HG03342 (cell line): Measurements from ENCODE around the gene PNLIP.
A peak's percentile ranks its signal among the peaks of the same experiment; 100 is the strongest.

ENCODE experiments used
- ATAC-seq: cut with Tn5 transposase; IDR thresholded peaks from one replicate; pipeline ENCODE4 v1.9.1; 2021; ENCODE audit warnings: mild to moderate bottlenecking, moderate library complexity; ENCODE audit not compliant: unreplicated experiment

The PNLIP gene

DNA sequence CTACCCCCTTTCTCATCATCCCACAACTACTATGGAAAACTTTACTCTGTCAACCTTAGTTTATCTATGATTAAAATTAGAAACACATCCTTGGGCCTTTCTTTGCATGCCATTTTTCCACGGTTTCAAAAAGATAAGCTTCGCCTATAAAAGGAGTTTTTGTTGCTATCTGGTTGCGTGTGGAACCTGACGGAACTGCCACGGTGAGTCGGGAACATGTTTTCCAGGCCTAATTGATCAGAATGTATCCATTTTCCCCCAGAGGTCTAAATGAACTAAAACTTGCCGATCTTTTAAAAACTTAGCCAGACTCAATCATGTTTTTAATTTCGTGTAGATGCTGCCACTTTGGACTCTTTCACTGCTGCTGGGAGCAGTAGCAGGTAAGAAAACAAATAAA is at the start of gene PNLIP:
PNLIP (plus strand) TSS at position 176 of the 400 bp plus-strand sequence; CDS start at position 338, 162 bp downstream.
- no peak for ATAC-seq

DNA sequence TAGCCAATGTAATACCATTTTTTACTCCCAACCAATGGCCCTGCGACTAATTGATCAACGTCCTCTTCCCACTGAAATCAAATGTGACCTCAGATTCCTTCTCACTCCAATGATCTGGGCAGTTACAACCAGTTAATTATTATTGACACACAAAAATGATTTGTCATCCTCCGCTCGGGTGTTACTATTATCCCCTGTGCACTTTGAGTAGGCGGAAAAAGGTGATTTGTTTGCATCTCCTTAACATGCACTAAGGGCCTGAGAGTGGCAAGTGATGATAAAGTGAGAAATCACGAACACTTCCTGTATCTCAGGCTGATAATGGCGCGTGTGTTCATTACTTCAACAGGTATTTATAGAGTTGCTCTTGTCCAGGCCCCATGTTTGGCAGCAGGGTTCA is 40.9 kb upstream of the PNLIP start:
- ATAC-seq = no peak

DNA sequence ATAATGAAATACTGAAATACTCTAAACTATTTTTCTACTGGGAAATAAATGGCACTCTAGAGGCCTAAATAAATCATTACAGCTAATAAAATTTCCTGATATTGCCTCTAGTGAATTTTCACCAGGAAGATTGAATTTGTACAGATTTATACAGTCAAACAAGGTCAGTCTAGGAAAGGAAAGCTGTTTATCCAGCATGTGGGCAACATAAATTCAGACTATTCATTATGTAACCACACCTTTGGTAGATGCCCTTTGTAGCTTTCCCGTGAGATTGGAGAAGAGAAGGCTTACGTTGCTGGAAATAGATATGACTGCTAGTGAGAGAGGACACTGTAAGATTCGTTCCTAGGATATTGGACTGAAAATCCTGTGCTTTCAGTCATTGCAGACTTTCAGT is 35.2 kb upstream of the PNLIP start:
- ATAC-seq = no peak

DNA sequence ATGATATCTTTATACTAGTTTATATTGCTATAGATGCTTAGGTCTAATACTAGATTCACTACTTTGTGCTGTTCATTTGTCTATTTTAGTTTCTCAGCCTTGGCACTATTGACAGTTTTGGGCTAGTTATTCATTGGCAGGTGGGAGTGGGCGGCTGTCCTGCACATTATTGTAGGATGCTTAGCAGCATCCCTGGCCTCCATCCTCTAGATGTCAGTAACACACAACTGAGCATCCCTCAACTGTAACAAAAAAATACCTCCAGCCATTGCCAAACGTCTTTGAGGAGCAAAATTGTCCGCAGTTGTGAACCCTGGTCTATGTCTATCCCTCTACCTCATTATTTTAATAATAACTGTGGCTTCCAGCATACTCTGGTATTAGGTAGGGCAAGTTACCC is 34.4 kb upstream of the PNLIP start:
- ATAC-seq = no peak

DNA sequence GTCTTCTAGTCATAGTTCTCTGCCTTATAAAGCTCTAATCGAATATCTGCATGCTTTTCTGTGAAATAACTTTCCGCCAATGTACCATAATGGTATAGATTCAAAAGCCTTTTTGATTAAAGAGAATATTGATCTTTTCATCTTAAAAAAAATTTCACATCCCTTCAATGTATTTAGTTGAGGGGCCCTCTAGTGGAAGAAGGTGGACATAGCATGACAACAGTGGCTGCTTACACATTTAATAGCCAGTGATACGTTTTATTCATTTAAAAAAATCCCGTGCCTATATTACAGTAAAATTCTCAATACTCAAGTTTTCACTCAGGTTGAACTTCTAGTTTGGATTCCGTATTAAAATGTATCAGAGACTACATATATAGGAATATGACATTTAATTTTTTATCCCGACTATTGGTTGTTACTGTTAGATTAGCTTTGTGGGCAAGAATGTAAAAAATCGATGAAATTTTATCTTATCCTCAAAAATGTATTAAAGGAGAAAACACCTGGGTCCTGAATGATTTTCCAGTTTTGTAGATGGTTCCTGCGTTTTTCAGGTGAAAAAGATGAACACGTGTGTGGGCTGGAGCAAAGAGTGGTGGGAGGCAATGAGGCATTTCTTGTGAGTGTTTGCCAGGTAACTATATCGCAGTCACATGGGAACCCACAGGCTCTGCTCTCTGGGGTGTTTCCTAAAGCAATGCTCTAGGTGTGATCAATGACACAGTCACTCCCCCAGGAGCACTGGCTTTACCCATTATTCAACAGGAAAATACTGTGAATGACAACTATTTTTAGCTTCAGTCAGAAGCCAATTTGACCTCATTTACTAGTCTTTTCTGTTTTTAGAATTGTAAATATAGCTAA is 24.1 kb upstream of the PNLIP start:
- peak; percentile 83 for ATAC-seq

DNA sequence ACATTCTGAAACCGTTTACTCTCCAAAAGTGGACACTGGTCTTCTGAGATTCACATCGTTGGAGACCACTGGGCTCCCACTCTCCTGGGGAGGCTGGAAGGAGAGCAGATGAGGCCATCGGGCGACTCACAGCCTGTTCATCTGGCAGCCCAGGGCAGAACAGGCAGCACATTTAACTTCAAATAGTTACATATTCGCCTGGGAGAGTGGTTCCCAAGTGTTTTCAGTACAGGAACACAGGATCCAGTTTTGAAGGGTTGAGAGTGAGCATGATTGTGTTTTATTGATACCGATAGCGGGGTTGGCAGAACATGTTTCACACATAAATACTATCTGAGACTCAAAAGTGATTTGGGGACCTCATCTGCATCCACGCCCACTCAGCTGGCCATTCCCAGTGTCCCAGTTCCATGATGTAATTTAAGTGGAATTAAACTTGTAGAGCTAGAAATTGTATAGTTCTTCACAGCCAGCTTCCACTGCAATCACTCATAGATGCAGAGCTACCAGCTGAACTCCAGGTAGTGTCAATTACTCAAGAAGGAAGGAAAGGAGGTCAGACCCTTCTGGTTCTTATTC is 22.8 kb upstream of the PNLIP start:
- ATAC-seq = no peak

DNA sequence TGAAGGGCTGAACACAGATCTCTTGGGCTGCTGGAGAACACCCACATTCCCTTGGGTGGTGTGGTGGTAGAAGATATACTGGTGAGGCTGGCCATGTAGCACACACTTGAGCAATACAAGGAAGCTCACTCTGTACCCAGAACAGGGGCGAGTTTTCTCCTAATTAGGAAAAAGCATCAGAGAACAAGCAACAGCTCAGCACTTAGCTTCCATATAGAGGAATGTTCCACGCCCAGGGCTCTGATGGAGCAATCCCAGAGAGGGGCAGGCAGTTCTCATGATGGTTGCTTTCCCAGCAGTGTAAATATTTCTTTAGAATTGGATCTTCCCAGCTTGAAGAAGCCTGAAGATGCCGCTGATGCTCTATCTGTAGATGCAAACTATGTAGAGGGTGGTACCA is 21.0 kb upstream of the PNLIP start:
- ATAC-seq = no peak

DNA sequence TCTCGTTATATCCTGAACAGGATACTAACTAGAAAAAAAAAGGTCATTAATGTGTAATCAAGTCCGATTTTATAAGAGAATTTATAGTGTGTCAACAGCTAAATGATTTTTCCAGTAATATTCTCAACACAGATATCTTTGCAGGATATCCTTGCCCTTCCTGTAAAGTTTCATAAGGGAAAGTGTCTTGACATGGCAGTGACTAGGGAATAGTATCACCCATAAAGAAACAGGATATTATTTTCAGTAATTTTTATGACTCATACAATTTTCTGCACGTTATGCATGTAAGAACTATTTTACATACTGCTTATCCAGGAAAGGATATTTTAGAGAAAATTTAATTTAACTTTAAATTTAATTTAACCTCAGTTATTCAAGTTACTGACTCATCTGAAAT is 19.5 kb upstream of the PNLIP start:
- ATAC-seq = no peak

DNA sequence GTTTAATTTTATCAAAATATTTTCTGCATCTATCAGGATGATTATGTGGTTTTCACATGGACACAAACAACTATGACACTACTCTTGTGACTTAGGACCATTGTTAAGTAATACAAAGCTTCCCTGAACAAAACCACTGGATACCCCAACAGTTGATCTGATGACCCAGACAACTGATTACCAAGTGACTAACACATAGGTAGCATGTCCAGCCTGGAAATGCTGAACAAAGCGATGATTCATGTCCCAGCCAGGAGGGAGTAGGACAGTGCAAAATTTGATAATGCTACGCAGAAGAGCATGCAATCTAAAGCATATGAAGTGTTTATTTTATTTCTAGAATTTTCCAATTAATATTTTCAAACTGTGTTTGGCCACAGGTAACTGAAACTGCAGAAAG is 8.9 kb upstream of the PNLIP start:
- no peak for ATAC-seq

DNA sequence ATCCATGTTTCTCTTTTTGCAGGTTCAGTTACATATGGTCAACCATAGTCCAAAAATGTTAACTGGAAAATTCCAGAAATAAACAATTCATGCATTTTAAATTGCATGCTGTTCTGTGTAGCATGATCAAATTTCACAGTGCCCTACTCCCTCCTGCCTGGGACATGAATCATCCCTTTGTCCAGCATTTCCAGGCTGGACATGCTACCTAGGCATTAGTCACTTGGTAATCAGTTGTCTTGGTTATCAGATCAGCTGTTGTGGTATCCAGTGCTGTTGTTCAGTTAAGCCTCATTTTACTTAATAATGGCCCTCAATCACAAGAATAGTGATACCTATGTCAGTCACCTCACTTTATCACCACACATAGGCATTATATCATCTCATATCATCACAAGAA is 7.3 kb upstream of the PNLIP start:
- ATAC-seq = no peak

DNA sequence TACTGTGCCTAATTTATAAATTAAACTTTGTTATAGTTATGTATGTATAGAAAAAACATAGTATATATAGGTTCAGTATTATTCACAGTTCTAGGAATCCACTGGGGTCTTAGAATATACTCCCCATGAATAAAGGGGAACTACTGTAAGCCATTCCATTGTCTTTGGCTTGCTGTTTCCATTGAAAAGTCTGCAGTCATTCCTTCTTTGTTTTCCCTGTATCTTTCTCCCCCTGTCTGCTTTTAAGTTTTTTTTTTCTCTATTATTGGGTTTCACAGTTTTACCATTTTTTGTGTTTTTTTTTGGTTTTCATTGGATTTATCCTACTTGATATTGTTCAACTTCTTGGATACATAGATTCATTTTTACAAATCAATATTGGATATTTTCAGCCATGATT is 6.7 kb upstream of the PNLIP start:
- no peak for ATAC-seq

DNA sequence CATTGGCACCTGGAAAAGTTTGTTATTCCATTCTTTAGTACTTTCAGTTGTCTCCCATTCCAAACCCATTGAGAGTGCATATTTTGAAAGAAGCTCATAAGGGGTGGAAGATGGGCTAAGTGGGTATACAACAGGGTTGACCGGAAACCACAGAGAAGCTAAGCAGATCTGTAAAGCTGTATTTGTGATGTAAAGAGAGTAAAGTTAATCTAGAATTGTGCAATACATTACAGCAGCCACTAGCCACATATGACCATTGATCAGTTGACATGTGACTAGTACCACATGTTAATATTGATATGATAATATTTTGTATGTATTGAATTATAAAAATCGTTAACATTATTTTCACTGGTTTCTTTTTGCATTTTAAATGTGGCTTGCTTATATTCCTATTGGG is 4.9 kb upstream of the PNLIP start:
- ATAC-seq = no peak

DNA sequence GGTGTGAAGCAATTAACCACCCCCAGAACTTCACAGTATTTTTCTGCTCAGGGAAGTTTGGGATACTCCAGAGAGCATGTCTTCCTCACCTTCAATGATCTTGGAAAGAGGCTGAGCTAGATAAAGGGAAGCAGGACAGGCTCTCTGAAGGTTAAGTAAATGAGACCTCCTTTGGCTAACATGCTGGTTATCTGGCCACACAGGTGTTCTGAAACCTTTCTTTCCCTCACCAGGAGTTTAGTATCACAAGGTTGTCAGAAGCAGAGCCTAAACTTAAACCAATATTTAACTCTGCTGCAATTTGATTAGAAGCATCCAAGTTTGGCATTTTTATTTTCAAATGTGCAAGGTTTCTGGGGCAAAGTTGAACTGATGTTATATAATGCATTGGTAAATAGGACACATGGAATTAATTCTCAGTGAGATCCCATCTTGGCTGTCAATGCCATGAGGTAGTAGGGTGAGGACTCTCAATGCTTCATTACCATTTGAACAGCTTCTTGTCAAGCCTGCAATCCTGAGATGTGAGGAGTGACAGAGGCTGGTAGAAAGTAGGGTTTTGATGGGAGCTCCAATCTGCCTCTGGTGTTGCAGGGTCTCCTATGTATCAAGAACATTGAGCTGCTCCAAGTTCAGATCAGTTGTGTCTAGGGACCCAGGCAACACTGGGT is 3.6 kb upstream of the PNLIP start:
- ATAC-seq = no peak

DNA sequence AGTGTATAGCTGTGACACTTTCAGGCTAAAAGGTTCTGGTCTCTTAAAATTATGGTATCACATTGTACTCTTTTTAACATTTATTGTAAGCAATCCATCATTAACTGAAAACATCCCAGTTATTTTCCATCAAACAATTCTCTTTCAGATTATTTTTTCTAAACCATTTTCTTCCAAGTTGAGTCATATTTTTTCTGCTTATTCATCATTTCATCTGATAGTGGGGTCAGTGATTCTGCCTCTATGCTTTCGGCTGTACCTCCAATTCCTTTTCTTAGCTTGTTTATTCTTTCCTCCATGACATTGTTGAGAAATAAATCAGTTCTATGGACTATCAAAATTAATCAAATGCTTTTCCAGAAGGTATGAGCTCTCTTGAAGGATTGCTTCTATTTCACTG is 609 bp upstream of the PNLIP start:
- no peak for ATAC-seq

DNA sequence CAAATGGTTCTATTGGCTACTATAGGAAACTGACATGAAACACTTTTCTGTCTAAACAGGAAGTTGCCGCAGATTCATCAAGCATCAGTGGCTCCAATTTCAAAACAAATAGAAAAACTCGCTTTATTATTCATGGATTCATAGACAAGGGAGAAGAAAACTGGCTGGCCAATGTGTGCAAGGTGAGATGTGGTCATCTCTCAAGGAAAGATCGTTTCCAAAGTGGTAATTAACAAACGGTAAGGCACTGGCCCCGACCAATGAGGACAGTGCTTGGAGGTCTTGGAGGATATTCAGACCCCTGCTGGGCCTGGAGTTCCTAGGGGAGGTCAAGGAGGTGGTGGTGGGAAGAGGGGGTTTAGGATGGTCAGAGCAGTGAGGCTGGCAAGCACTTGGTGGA is 2.6 kb downstream of the PNLIP start:
- ATAC-seq = no peak

DNA sequence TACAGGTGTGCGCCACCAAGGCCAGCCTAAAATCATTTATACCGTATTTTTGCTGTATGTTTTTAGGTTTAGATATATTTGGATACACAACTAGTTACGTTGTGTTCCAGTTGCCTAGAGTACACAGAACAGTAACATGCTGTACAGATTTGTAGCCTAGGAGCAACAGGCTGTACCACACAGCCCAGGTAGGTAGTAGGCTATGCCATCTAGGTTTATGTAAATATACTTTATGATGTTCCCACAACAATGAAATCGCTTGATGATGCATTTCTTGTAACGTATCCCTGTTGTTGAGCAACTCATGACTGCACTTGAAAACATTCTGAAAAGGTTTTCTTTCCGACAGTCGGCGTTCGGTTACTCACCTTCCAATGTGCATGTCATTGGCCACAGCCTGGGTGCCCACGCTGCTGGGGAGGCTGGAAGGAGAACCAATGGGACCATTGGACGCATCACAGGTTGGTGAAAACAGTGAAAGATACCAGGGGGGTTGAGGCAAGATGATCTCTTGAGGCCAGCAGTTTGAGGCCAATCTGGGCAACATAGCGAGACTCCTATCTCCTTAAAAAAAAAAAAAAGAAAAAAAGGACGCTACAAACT is 7.7 kb downstream of the PNLIP start:
- ATAC-seq = no peak

DNA sequence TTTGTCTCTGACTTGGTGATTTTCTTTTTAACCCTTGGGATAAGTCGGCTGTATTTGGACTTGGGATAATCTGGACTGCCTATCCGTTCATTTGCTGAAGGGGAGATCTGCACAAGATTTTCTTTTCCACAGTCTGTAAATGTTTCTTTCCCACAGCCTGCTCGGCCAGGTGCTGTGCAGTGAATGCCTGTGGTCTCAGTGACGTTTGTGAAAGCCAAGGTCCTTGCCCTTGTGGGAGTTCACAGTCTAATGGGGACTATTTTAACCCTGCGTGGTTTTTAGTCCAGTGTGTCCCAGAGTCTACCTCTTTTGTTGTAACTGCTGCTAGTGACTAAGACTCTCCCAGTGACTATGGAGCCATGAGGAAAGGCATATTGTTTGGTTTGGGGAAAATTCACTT is 8.9 kb downstream of the PNLIP start:
- no peak for ATAC-seq

DNA sequence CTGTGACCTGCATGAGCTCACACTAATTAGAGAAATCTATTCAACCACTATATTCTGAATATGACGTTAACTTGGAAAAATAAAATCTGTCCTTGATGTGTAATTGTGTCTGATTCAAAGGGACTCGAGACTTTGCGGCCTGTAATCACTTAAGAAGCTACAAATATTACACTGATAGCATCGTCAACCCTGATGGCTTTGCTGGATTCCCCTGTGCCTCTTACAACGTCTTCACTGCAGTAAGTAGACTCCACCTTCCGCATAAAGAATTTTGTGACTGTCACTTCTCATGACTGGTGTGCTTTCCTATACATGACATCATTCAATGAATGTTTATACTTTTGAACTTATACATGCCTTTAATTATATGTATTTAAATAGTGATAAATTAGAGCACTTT is 10.1 kb downstream of the PNLIP start:
- ATAC-seq = no peak

DNA sequence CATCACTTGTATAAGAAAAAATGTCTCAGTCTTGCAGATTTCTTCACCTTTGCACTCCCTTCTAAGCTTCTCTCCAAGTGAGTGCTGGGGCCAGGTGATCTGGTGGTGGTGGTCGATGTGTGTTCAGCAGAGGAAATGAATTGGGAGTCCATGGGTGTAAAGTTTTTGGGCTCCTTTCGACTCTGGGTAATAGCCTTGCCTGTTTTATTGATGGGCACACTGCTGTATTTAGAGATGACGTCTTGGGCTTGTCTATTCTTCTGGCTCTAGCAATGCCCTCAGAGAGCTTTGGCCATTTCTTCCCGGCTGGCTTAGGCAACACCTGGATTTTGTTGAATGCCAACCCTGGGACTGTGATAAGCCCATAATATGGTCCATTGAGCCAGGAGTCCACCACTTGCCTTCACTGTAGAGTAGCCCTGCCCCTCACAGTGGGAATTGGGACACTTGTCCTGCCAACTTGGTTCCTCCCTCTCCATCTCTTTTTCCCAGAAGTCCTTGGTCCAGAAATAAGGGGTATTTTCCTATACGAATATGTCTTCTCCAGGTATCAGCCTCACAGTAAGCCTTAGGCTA is 11.7 kb downstream of the PNLIP start:
- no peak for ATAC-seq

DNA sequence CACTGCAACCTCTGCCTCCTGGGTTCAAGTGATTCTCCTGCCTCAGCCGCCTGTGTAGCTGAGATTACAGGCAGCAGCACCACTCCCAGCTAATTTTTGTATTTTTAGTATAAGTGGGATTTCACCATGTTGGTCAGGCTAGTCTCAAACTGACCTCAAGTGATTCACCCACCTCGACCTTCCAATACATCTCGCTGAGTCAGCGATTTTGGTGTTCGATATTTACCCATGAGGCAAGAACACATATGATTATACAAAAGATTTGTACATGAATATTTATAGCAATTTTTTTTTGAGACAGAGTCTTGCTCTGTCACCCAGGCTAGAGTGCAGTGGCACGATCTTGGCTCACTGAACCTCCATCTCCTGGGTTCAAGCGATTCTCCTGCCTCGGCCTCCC is 19.8 kb downstream of the PNLIP start:
- ATAC-seq = no peak

DNA sequence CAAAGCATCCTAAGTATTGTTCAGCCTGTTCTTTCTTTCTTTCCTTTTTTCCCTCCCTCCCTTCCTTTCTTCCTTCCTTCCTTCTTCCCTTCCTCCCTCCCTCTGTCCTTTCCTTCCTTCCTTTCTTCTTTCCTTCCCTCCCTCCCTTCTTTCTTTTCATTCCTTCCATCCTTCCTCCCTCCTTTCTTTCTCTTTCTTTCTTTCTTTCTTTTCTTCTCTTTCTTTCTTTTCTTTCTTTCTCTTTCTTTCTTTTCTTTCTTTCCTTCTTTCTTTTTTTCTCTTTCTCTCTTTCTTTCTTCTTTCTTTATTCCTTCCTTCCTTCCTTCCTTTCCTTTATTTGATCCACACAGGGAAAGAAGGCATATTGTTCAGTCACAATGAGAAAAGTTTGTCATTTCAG is 21.2 kb downstream of the PNLIP start:
- no peak for ATAC-seq
